Measurements from ENCODE around the gene UBA52.
"Not testable (repeated sequence)": the region's sequence is repeated elsewhere in the genome, so short reads cannot be mapped to it uniquely, and the experiment has no call there.

The UBA52 gene

DNA sequence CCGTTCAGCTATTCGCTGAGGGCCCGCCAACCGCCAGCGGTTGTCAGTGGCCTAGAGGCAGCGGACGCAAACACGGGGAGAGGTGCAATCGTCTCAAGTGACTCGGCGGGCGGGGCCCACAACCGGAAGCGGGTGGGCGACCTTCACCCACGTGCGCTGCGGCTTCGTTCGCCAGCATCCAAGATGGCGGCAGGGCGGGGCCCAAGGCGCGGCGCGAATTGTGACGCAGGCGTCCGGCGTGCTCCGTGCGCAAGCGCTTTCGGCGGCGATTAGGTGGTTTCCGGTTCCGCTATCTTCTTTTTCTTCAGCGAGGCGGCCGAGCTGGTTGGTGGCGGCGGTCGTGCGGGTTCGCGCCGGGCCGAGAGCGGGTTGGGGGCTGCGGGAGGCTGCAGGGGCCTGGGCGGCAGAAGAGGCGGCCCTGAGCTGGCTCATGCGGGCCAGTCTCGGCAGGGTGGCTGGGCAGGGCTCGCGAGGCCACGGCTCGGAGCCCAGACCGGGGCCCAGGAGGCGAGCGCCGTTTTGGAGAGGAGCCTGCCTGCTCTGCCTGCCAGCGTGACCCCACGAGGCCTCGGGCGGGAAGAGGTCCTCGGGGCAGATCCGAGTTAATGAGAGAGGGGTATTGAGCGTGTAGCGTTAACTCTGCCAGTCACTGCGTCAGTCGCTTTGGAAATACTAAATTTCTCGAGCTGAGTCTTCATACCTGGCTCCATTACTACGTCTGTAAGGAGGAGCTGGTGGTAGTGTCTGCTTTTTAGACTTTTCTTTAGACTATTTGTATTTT is at the start of gene UBA52:
Gene UBA52, plus strand, starts transcription at position 294 of the 781 bp plus-strand sequence. CDS start 1,444 bp downstream, outside the sequence.
- DNase-seq: peak; percentile 98

GRCh38 chr19:18522124-18522861 is 49.4 kb upstream of the UBA52 start:
- DNase-seq: peak; percentile 100

GRCh38 chr19:18522862-18523440 is 48.7 kb upstream of the UBA52 start:
- not testable (repeated sequence) for DNase-seq

DNA sequence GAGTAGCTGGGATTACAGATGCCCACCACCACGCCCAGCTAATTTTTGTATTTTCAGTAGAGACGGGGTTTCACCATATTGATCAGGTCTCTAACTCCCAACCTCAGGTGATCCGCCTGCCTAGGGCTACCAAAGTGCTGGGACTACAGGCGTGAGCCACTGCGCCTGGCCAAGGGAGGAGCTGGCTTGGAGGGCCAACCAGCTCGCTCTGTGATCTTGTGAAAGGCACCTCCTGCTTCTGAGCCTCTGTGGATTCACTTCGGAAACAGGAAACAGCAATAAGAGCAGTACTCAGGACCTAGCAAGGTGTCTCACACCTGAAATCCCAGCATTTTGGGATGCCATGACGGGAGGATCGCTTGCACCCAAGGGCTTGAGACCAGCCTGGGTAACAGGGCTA is 47.8 kb upstream of the UBA52 start:
- no peak for DNase-seq

DNA sequence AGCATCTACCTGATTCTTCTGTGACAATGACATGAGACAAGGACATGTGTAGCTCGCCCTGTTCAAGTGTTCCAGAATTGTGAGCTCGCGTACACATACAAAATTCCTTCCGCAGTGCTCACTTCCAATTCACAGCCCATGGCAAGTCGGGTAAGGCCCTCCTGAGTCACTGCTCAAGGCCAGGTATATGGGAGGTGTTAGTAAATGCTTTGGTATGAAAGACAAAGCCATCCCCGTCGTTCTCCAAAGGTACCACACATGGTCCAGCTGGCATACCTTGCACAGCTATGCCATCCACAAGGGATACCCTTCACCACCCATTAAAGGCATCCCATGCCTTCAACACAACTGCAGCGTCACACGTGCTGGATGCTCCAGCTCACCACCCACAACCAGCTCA is 45.3 kb upstream of the UBA52 start:
- DNase-seq: no peak

- no peak for DNase-seq
Observed at GRCh38 chr19:18529782-18530181, 41.9 kb upstream of the UBA52 start.

DNA sequence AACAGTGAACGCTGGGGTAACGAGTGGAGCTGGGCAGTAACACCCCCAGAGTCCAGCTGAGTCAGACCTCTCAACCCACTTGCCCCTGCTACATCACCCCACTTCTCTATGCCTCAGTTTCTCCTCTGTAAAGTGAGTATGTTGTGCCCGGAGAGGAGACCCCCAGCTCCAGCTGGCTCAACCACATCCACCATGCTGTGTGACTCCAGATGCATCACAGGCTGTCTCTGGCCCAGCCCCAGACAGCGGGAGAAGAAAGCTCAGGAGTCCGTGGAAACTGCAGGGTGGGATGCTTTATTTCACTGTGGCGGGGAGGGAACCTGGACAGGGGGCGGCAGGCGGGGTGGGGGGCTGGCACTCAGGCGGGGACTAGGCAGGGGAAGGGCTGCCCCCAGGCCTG is 40.2 kb upstream of the UBA52 start:
- no peak for DNase-seq

DNA sequence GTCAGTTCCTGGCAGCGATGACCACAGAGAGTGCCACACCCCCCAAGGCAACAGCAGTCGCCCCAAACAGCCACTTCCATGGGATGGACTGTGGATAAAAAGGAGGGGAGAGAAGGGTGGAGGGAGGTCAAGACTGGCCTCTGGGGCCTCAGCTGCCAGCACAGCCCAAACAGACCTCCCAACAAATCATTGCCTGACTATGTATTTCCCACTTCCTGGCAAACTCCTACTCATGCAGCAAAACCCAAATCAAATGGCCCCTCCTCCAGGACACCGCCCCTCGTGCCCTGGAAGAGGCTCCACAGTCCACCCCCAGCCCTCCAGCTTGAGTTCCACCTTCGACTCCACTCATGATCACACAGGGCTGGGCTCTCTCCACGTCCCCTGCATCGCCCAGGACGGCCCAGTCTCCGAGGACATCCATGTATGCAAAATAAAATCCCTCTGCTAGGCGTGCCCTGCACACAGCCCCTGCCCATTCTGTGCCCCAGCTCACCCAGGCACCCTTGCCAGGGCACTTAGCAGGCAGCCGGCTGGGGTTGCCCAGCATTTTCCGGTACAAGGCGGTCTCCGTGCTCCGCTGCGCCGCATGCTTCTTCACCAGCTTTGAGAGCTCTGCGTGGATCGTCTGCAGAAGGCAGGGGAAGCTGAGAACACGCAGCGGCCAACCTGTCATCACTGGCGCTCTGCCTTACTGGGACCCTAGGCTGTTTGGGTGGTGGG is 39.3 kb upstream of the UBA52 start:
- DNase-seq: no peak

DNA sequence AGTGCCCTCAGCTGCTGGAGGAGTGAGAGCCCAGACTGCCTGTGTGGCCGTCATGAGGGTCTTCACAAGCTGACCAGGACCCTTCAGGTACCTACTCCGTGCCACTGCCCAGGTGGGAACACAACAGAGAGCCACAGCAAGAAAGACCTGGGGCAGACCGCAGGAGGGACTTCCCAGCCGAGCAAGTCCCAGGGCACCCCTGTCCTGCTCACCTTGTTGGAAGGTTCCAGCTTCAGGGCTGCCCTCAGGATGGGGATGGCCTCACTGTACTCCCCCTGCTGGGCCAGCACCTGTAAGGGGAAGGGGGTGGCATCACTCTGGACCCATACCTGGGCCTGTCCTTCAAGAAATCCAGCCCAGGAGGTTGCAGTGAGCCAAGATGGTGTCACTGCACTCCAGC is 38.6 kb upstream of the UBA52 start:
- no peak for DNase-seq

- DNase-seq: no peak
Observed at GRCh38 chr19:18536475-18536874, 35.2 kb upstream of the UBA52 start.

- no peak for DNase-seq
Observed at GRCh38 chr19:18537431-18537830, 34.2 kb upstream of the UBA52 start.

- no peak for DNase-seq
Observed at GRCh38 chr19:18538115-18538514, 33.5 kb upstream of the UBA52 start.

GRCh38 chr19:18539372-18539771 is 32.3 kb upstream of the UBA52 start:
- DNase-seq: no peak

DNA sequence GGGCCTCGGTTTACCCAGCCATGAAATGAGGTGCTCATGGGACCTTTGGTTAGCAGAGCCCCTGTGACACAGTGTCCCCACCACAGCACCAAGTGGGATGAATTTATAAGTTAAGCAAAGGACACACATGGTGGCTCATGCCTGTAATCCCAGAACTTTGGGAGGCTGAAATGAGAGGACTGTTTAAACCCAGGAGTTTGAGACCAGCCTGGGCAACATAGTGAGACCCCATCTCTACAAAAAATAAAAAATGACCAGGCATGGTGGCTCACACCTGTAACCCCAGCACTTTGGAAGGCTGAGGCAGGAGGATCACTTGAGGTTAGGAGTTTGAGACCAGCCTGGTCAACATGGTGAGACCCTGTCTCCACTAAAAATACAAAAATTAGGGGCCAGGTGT is 31.5 kb upstream of the UBA52 start:
- not testable (repeated sequence) for DNase-seq

DNA sequence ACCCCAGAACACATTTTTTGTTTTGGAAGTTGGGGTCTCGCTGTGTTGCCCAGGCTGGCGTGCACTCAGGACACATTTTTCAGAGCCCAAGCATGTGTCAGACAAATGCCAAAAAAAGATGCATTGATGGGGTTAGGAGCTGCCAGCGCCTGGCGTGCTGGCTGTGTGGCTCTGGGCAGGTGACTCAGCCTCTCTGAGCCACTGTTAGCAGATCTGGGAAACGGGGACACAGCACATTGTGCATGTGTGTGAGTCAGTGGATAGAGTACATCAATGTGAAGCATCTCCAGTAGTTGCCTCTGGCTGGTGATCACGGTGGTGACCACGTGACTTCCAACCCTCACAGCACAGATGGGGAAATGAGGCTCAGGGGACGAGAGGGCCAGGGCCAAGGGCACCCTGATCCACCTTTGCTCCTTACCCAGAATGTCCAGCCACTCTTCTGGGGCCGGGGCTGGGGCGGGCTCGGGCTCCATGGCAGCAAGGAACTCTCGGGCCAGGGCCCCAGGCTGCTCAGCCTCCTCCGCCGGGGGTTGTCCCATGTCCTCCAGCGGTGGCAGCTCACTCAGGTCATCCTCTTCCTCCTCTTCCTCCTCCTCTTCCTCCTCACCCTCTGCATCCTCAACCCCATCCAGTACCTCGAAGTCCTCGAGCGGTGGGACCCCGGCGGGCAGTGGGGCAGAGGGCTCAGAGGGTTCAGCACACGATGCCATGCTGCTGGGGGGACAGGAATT is 30.2 kb upstream of the UBA52 start:
- DNase-seq: no peak

GRCh38 chr19:18541992-18542940 is 29.4 kb upstream of the UBA52 start:
- DNase-seq: no peak

DNA sequence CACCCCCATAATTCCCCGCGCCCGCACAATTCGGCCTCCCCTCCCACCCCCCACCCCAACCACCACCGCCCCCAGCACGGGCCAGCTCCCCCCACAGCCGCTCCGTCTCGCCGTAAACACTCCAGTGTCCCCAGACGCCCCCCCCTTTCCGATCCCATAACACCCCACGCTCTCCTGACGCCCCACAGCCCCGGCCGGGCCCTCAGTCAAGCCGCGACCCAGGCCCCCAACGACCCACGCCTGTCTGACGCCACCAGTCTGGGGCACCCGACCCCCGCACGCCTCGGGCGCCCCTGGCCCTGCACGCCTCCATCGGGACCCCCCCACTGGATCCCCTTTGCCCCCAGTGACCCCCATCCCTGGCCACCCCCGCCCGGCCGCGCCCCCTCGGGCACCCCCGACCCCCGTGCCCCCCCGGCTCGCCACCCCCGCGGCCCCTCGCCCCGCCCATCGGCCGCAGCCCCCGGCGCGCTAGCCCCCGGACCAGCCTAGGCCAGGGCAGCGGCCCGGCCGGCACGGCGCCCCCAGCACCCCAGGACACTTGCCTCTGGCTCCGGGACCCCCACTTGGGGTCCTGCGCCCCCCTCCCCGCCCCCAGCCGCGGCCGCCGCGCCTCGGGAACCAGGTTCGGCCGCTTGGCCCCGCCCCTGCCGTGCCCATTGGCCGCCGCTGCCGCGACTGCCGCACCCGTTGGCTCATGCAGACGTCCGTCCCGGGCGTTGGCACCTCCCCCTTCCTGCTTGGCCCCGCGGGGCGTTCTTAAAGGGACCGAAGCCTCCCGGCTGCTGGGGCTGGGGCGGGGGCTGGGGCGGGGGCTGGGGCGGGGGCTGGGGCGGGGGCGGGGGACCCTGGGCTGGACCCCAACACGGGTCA is 28.5 kb upstream of the UBA52 start, which contains the start of gene FKBP8:
Gene FKBP8, minus strand, starts transcription at position 633 of the 873 bp plus-strand sequence. CDS start 1,603 bp downstream, outside the sequence.
- DNase-seq: peak; percentile 93 to 94

GRCh38 chr19:18543814-18544475 is 27.7 kb upstream of the UBA52 start:
- peak; percentile 74 to 76 for DNase-seq

DNA sequence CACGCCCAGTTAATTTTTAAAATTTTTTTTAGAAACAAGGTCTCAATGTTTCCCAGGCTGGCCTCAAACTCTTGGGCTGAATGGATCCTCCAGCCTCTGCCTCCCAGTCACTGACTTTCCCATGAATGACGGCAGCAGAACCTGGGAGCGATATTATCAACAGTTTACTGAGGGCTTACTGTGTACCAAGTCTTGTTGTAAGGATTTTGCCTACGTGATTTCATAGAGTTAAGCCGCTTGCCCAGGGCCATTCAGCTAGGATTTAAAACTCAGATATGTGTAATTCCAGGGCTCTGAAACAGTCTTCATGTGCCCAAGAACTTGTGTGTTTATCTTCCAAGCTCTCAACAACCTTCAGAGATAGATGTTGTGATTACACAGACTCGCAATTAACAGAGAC is 20.0 kb upstream of the UBA52 start:
- no peak for DNase-seq
